ACC112 (cell line): Measurements from ENCODE around the gene LYPD6B.

Experiments
- H2AFZ ChIP-seq: fragments of 200-600 bp; sonication (generic); one replicate; pipeline ENCODE4 v1.6.0; 2017; ENCODE audit warnings: antibody characterized with exemption, low read length; ENCODE audit not compliant: unreplicated experiment
- H3K27ac ChIP-seq: fragments of 200-600 bp; sonication (generic); 2 replicates; pipeline ENCODE4 v1.5.1; 2014; ENCODE audit warnings: low read depth, mild to moderate bottlenecking, antibody characterized with exemption, low read length, moderate library complexity
- H3K27me3 ChIP-seq: fragments of 200-600 bp; sonication (generic); 2 replicates; pipeline ENCODE4 v1.6.1; 2014; ENCODE audit warnings: mild to moderate bottlenecking, antibody characterized with exemption, low read length, moderate library complexity, mixed read lengths; ENCODE audit not compliant: insufficient read depth
- H3K36me3 ChIP-seq: fragments of 200-600 bp; sonication (generic); 2 replicates; pipeline ENCODE4 v1.6.1; 2016; ENCODE audit warnings: mild to moderate bottlenecking, antibody characterized with exemption, low read length, moderate library complexity, mixed read lengths; ENCODE audit not compliant: insufficient read depth
- H3K4me1 ChIP-seq: fragments of 200-600 bp; sonication (generic); one replicate; pipeline ENCODE4 v1.6.1; 2016; ENCODE audit warnings: low read length, mixed read lengths; ENCODE audit not compliant: insufficient read depth, unreplicated experiment, control insufficient read depth
- H3K4me3 ChIP-seq: fragments of 200-600 bp; sonication (generic); 2 replicates; pipeline ENCODE4 v1.5.1; 2014; ENCODE audit warnings: mild to moderate bottlenecking, low read depth, low read length
- H3K79me2 ChIP-seq: fragments of 200-600 bp; sonication (generic); one replicate; pipeline ENCODE4 v1.6.0; 2016; ENCODE audit warnings: low read length; ENCODE audit not compliant: control insufficient read depth, unreplicated experiment, insufficient read depth

LYPD6B gene

GRCh38 chr2:149038442-149039212 is at the start of gene LYPD6B:
Gene LYPD6B, plus strand, starts transcription at chr2:149038699. Its CDS starts 92,250 bp downstream, at chr2:149130949.
- peak within 1 kb of the TSS; percentile 64; the same call in 1 of the 2 replicates for H3K4me3 ChIP-seq
- no peak within 1 kb of the TSS for H3K27ac ChIP-seq
- H3K27me3 ChIP-seq: peaks cover 49% of the 10 kb centered on the region
- H2AFZ ChIP-seq: peak within 1 kb of the TSS; percentile 36
- H3K36me3 ChIP-seq: no peaks in the 10 kb centered on the region
- no peaks in the 10 kb centered on the region for H3K79me2 ChIP-seq
- no peaks in the 10 kb centered on the region for H3K4me1 ChIP-seq

GRCh38 chr2:148989882-148990493 is 48.5 kb upstream of the LYPD6B start:
- no peaks in the 10 kb centered on the region for H3K36me3 ChIP-seq
- H3K4me1 ChIP-seq: no peaks in the 10 kb centered on the region
- H2AFZ ChIP-seq: no peak overlapping the region

GRCh38 chr2:148990968-148991367 is 47.5 kb upstream of the LYPD6B start:
- Histone ChIP-seq H3K4me1 (no peaks in the 10 kb centered on the region), H3K4me3 (no peak overlapping the region), H3K79me2 (no peaks in the 10 kb centered on the region), H3K36me3 (no peaks in the 10 kb centered on the region), H3K27me3 (peaks cover 29% of the 10 kb centered on the region; the same call in 1 of the 2 replicates), H3K27ac (no peak overlapping the region), H2AFZ (no peak overlapping the region)

More at GRCh38 chr2:148989882-148990493, 48.5 kb upstream of the LYPD6B start:
- Histone ChIP-seq H3K79me2 (no peaks in the 10 kb centered on the region), H3K27ac (no peak overlapping the region), H3K4me3 (no peak overlapping the region), H3K27me3 (peaks cover 31% of the 10 kb centered on the region; the same call in 1 of the 2 replicates)

GRCh38 chr2:148992448-148992847 is 46.1 kb upstream of the LYPD6B start:
- no peak overlapping the region for H2AFZ ChIP-seq
- H3K4me3 ChIP-seq: no peak overlapping the region
- no peaks in the 10 kb centered on the region for H3K36me3 ChIP-seq
- peaks cover 33% of the 10 kb centered on the region for H3K27me3 ChIP-seq
- H3K79me2 ChIP-seq: no peaks in the 10 kb centered on the region
- no peaks in the 10 kb centered on the region for H3K4me1 ChIP-seq
- H3K27ac ChIP-seq: no peak overlapping the region

GRCh38 chr2:148993351-148993750 is 45.1 kb upstream of the LYPD6B start:
- H2AFZ ChIP-seq: no peak overlapping the region
- H3K27ac ChIP-seq: no peak overlapping the region
- H3K36me3 ChIP-seq: no peaks in the 10 kb centered on the region
- H3K4me1 ChIP-seq: no peaks in the 10 kb centered on the region
- no peak overlapping the region for H3K4me3 ChIP-seq
- peaks cover 35% of the 10 kb centered on the region for H3K27me3 ChIP-seq
- no peaks in the 10 kb centered on the region for H3K79me2 ChIP-seq

GRCh38 chr2:148994341-148994740 is 44.2 kb upstream of the LYPD6B start:
- Histone ChIP-seq H3K27ac (no peak overlapping the region), H3K4me1 (no peaks in the 10 kb centered on the region), H3K4me3 (no peak overlapping the region), H3K79me2 (no peaks in the 10 kb centered on the region), H2AFZ (no peak overlapping the region), H3K27me3 (peaks cover 34% of the 10 kb centered on the region), H3K36me3 (no peaks in the 10 kb centered on the region)

- no peak overlapping the region for H2AFZ ChIP-seq
- H3K36me3 ChIP-seq: no peaks in the 10 kb centered on the region
- H3K4me3 ChIP-seq: no peak overlapping the region
- H3K79me2 ChIP-seq: no peaks in the 10 kb centered on the region
- H3K4me1 ChIP-seq: no peaks in the 10 kb centered on the region
- no peak overlapping the region for H3K27ac ChIP-seq
- H3K27me3 ChIP-seq: peaks cover 53% of the 10 kb centered on the region
Observed at GRCh38 chr2:148996805-148997204, 41.7 kb upstream of the LYPD6B start.

GRCh38 chr2:148998165-148998830 is 40.2 kb upstream of the LYPD6B start:
- Histone ChIP-seq H3K27ac (no peak overlapping the region), H3K79me2 (no peaks in the 10 kb centered on the region), H3K36me3 (no peaks in the 10 kb centered on the region), H3K4me1 (no peaks in the 10 kb centered on the region), H3K4me3 (no peak overlapping the region), H2AFZ (no peak overlapping the region), H3K27me3 (peaks cover 49% of the 10 kb centered on the region)

GRCh38 chr2:148998831-148999200 is 39.7 kb upstream of the LYPD6B start:
- Histone ChIP-seq H2AFZ (no peak overlapping the region), H3K27ac (no peak overlapping the region), H3K36me3 (no peaks in the 10 kb centered on the region), H3K4me3 (no peak overlapping the region), H3K79me2 (no peaks in the 10 kb centered on the region), H3K27me3 (peaks cover 49% of the 10 kb centered on the region), H3K4me1 (no peaks in the 10 kb centered on the region)

- Histone ChIP-seq H3K4me3 (no peak overlapping the region), H3K79me2 (no peaks in the 10 kb centered on the region), H3K4me1 (no peaks in the 10 kb centered on the region), H3K27me3 (peaks cover 54% of the 10 kb centered on the region), H3K36me3 (no peaks in the 10 kb centered on the region), H3K27ac (no peak overlapping the region), H2AFZ (no peak overlapping the region)
Observed at GRCh38 chr2:148999451-148999921, 39.0 kb upstream of the LYPD6B start.
